DMS153 treated with DMSO at 0.1 percent for 48 hours (cell line): Measurements from ENCODE around the gene CTRL.
"Not testable (repeated sequence)": the region's sequence is repeated elsewhere in the genome, so short reads cannot be mapped to it uniquely, and the experiment has no call there.

ENCODE experiments used
- DNase-seq: peaks from one replicate; lab custom pipeline; 2025; ENCODE audit not compliant: unreplicated experiment; lab: John Stamatoyannopoulos, UW

Gene CTRL

GRCh38 chr16:67924140-67924906 lies 7.3 kb downstream of the CTRL start:
- no peak for DNase-seq

GRCh38 chr16:67923414-67924116 lies 8.1 kb downstream of the CTRL start:
- peak; percentile 45 for DNase-seq

- DNase-seq, result peak; percentile 79
These were observed 8.9 kb downstream of the CTRL start for GRCh38 chr16:67922740-67923139.

- DNase-seq, result no peak
These were observed 9.4 kb downstream of the CTRL start for GRCh38 chr16:67922221-67922620.

- peak; percentile 50 for DNase-seq
These were observed 11.9 kb downstream of the CTRL start for GRCh38 chr16:67919622-67920221.

- no peak for DNase-seq
These were observed 13.8 kb downstream of the CTRL start for GRCh38 chr16:67917852-67918236.

- DNase-seq, result no peak
These were observed 14.4 kb downstream of the CTRL start for GRCh38 chr16:67917140-67917851.

- DNase-seq, result no peak
These were observed 15.6 kb downstream of the CTRL start for GRCh38 chr16:67915831-67916723.

GRCh38 chr16:67915496-67915769 lies 16.2 kb downstream of the CTRL start:
- DNase-seq, result not testable (repeated sequence)

- DNase-seq, result no peak
These were observed 16.7 kb downstream of the CTRL start for GRCh38 chr16:67914758-67915495.

GRCh38 chr16:67910158-67910557 lies 21.5 kb downstream of the CTRL start:
- DNase-seq, result no peak

GRCh38 chr16:67909056-67909742 lies 22.5 kb downstream of the CTRL start:
- no peak for DNase-seq

GRCh38 chr16:67907397-67908180 lies 24.1 kb downstream of the CTRL start:
- no peak for DNase-seq

- DNase-seq, result no peak
These were observed 28.8 kb downstream of the CTRL start for GRCh38 chr16:67902831-67903230.

GRCh38 chr16:67901734-67902133 lies 29.9 kb downstream of the CTRL start:
- DNase-seq, result no peak

- no peak for DNase-seq
These were observed 34.4 kb downstream of the CTRL start for GRCh38 chr16:67897231-67897630.

- no peak for DNase-seq
These were observed 37.8 kb downstream of the CTRL start for GRCh38 chr16:67893743-67894399.
